NOMO-1 treated with dmso at 0.1 percent for 144 hours (cell line): ENCODE measurements around the gene GRID1.

Source experiments
- DNase-seq: peaks from one replicate; lab custom pipeline; 2025; ENCODE audit not compliant: unreplicated experiment; lab: John Stamatoyannopoulos, UW

Gene GRID1

DNA sequence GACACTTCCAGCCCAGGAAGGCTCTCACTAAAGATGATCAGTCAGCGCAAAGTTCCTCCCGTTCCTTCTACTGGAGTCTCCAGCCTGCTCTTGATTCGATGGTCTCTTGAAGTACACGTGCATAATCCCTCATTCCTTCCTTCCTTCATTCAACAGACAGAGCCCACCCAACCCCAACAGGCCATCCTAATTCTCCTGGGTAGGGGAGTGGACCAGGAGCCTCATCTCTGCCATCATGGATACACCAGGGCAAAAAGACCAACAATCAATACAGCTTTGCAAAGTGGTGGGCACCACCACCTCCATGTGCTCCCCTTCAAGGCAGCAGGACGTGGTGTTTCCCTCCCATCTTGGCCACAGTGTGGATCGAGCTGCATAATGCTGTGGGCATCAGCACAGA is 446.3 kb downstream of the GRID1 start:
- DNase-seq, result no peak

DNA sequence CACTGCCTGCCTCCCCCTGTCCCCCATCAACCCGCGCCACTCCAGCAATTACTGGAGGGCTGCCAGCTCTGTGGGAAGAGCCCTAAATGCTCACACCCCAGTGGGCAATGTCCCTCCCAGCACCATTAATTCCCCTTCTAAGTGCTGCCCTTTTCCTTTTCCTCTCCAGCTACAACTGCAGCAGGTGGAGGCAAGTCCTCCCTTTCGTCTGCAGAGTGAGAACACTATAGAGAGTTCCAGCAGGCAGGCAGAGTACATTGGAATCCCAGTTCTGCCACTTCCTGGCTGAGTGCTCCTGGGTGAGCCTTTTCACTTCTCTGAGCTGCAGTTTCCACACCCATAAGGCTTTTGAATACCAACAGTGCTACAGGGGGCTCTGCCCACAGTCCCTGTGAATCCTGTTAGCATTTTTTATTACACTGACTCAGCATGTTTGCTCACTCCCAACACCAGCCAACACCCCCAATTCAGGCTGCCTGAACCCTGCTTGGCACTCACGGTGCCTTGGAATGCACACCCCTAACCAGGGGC is 447.0 kb downstream of the GRID1 start:
- DNase-seq, result no peak

- no peak for DNase-seq
Measured at GRCh38 chr10:85918371-85918770, 448.2 kb downstream of the GRID1 start.

DNA sequence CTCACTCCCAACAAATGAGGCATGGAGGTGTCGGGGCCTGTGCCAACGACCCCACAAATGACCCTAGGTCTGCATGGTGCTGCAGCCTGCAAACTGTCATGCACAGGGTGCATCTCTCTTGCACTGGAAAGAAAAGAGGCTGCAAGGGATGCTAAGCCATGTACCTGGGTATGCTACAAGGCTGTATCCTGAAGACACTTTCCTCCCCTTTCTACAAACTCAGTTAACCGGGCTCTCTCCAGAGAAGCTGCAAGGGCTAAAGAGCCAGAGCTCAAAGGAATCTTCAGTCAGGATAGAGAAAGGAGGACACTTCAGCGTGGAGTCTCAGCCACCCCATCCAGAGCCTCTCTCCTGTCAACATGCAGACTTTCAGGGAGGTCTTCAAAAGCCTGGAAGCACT is 449.0 kb downstream of the GRID1 start:
- no peak for DNase-seq

DNA sequence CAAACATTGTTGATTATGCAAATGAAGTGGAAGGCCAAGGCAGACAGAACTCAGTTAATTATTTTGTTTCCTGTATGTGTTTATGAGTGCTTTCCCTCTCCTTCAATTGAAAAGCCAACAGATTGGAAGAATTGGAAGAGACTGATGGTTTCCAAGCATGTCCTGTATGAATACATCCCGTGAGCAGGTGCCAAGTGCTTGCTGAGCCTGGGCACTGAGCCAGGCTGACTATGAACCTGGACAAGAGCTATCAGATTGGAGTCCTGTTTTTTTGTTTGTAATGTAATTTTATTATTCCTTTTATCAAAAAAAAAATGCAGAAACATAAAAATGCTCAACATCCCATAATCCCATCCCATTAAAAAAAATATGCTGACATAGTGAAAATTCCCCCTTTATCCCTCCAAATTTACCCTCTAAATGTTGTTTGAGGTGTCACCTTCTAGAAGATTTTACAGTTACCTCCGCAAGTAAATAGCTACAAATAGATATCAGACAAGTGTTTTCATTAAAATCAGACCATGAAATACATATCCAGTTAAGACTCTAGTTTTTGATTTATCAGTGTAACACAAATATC is 449.5 kb downstream of the GRID1 start:
- DNase-seq, result no peak

DNA sequence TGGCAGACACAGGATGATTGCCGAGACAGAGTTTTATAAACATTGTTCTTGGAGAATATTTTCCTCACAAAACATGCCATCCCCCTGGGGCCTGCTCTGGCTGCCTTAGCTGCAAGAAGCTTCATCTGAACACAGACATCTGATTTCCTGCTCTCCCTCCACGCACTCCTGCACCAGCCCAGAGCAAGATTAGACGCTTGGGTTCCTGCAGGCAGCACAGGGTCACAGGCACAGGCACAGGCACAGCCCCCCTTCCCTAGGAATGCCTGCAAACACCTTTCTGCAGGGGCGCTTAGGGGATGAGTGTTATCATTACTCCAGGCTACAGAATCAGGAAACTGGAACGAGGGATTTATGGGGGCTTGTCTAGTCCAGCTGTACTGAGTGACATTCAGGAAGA is 450.3 kb downstream of the GRID1 start:
- DNase-seq, result no peak

- DNase-seq, result no peak
Measured at GRCh38 chr10:85915245-85915846, 451.2 kb downstream of the GRID1 start.

- DNase-seq, result no peak
Measured at GRCh38 chr10:85914720-85915119, 451.9 kb downstream of the GRID1 start.

- DNase-seq, result no peak
Measured at GRCh38 chr10:85908462-85908861, 458.1 kb downstream of the GRID1 start.

- no peak for DNase-seq
Measured at GRCh38 chr10:85902051-85902450, 464.5 kb downstream of the GRID1 start.

DNA sequence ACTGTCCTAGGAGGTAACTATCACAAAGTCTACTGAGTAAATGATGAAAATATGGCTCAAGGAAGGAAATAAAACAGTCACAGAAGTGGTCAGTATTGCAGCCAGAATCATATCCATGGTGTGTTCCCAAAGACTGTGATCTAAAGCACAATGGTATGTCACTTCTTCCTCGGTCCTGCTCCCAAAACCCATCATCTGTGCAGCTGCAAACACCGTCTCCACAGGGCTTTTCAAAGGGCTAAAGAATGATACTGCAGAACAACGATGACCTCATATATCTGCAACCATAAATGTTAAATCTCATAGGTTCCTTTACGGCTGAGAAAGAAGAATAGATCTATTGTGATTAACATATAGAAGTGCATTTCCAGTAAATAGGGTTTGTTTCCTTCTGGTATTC is 465.0 kb downstream of the GRID1 start:
- DNase-seq, result no peak

GRCh38 chr10:85900487-85900886 is 466.1 kb downstream of the GRID1 start:
- DNase-seq, result no peak

DNA sequence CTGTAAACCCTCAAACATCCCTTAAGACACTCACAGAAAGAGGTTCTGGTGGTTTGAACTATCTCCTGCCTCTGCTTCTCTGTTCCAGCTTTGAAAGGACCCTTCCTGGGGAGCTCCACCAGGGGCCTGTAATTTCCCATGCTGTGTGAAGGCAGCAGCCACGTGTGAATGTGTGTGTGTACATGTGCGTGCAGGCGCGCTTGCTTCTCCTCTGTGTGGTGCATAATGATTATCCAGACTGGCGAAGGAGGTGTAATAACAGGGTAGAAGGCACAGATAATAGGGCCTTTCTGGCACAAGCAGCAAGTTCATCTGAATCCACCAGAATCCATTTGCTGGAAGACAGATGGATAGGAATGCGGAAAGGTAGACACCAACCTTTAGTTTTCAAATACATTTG is 466.5 kb downstream of the GRID1 start:
- DNase-seq, result no peak

GRCh38 chr10:85891472-85891871 is 475.1 kb downstream of the GRID1 start:
- no peak for DNase-seq

DNA sequence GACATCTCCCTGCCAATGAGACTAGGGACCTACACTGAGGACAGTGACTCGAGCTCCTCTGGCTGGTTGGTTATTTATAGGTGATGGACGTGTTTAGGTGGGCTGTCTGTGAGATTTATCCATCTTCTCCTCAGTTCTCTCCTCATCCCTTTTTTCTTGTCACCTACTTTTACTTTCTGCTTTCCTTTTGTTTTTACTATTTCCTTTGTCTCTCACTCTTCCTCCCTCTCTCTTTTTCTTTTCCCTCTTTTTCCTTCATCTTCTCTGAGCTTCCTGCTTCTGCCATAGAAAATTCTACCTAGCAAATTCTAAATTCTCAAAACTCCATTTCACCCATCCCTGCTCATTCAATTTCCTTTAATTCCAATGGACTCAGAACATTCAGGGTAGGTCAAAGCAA is 478.0 kb downstream of the GRID1 start:
- no peak for DNase-seq

GRCh38 chr10:85888004-85888403 is 478.6 kb downstream of the GRID1 start:
- DNase-seq, result no peak

GRCh38 chr10:85874208-85874607 is 492.4 kb downstream of the GRID1 start:
- no peak for DNase-seq

DNA sequence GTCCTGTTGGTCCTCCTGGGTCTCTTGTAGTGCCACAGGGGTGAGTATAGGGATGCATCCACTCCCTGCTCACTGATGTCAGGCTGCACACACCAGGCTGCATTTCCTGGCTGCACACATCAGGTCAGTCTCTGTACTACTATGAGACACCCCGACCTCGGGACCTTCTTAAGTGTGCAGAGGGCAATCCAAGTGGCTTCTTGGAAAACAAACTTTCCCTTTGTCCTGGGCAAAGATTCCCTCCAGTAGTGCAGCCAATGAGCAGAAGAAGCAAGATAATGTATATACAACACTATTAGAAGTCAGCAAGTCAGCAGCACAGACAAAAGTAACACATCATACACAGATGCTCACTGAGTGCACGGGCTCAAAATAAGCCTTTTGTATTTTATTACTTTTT is 493.5 kb downstream of the GRID1 start:
- DNase-seq, result no peak

DNA sequence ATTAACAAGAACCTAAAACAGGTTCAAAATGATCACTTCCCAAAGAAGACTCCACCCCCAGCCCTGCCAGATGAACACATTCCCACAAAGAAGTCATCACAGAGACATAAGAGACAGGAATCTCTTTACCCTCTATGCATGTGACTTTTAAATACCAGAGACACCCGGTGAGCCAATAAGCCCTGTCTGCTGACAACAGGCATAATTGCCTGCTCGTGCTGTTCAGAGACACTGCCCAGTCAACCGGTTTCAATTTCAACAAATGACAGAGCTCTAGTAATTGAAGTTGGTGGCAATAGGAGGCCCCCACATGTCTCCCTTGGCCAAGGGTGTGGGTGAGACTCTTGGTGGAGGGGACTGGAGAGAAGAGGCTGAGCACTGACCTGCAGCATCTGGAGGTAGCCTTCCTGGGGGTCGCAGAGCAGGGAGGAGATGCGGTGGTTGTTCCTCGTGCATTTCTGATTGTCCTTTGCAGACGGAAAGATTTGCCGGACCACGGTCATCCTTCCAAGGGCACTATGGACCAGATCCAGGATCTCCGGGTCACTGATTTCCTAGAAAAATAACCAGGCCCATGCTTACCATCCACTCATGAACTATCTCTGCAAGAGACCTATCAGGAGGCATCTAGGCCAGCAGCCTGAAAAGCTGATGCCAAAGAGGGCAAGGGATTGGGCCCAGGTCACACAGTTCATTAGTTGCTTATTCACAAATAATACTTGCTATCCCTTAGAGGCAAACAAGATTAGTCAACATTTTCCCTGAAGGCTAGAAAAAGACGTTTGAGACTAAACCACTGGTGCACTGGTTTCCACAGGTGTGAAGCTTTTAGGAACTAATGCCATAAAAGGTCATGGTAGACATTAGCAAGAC is 497.7 kb downstream of the GRID1 start:
- no peak for DNase-seq

DNA sequence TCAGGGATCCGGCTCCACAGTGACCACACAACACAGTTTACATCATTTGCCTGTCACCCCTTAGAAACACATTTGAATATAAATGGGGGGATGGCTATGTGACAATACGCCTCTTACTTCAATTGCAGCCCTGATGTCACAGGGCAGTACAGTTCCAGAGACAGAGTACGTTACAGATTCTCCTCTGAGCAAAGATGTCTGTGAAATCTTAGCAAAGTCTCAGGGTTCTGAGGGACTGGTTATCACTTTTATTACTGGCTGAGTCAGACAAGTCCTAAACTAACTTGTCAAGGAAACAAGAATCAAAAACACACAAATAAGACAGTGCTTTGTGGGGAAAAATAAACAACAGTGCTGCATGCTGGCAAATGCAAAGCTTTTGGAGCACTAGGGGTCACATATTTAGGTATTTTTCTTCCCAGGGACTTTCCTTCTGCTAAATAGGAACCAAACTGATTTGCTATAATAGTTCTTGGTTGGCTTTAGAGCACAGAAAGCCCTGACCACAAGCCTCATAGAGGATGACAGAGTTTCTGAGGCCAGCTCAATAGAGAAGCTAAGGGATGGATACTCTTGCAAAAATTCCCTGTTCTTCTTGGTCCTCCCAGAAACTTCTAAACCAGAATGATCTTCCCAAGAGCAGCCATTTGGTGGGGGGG is 501.6 kb downstream of the GRID1 start:
- DNase-seq, result no peak

DNA sequence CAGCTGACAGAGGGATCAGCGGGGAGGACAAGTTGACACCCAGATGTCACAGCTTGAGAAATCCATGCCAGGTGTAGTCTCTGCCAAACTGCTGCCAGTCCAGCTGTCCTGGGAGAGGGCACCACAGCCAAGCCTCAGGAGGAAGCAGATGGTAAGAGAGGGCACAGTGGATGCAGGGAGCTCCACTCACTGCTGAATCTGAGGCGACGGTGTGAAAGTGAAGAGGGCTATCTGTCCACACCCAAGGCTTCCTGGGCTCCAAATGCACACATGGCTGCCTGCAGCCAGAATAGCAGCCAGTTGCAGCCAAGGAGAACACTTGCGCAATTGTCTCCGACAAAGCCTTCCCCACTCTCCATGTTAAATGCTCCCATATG is 502.4 kb downstream of the GRID1 start:
- no peak for DNase-seq
